ENCODE measurements around the gene PDSS2. TPM values are rescaled to one million over a fixed set of nuclear protein-coding genes. Genes with fewer than 3 reads are reported as not detected.
"Not testable (repeated sequence)": the region's sequence is repeated elsewhere in the genome, so short reads cannot be mapped to it uniquely, and the experiment has no call there.

PDSS2 gene
- total RNA-seq, 6 experiments from 2014 or later = 13.3 to 16.9 (median 14.6) TPM

DNA sequence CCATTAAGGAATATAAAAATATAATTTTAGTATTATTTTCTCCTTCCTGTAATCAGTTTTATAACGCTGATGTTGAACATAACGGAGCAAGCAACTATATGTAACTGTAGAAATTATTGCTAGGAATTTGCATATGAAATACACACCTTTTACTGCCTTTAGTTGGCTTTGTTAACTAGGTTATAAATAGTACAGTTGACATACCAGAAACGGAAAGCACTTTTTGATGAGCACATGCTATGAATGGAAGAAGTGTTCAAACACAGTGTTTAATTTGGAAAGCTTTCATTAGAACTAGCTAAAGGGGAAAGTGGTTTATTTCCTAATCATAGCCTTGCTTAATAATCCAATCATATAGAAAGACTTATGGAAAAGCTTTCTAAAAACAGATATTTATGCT is 318.8 kb downstream of the PDSS2 start:
- TF ChIP-seq, protein P1, sequence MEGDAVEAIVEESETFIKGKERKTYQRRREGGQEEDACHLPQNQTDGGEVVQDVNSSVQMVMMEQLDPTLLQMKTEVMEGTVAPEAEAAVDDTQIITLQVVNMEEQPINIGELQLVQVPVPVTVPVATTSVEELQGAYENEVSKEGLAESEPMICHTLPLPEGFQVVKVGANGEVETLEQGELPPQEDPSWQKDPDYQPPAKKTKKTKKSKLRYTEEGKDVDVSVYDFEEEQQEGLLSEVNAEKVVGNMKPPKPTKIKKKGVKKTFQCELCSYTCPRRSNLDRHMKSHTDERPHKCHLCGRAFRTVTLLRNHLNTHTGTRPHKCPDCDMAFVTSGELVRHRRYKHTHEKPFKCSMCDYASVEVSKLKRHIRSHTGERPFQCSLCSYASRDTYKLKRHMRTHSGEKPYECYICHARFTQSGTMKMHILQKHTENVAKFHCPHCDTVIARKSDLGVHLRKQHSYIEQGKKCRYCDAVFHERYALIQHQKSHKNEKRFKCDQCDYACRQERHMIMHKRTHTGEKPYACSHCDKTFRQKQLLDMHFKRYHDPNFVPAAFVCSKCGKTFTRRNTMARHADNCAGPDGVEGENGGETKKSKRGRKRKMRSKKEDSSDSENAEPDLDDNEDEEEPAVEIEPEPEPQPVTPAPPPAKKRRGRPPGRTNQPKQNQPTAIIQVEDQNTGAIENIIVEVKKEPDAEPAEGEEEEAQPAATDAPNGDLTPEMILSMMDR (IDR thresholded peaks at IDR 0.05) = no peak
- Mint-ChIP-seq H3K27ac (no peak overlapping the region), H3K4me1 (ENCODE audit: low read depth) (no peaks in the 10 kb centered on the region), H3K9me3 (no peaks in the 10 kb centered on the region), H3K4me3 (no peak overlapping the region), H3K36me3 (ENCODE audit: low read depth) (no peaks in the 10 kb centered on the region), H3K27me3 (ENCODE audit: insufficient read depth) (no peaks in the 10 kb centered on the region)
- DNase-seq = no peak

DNA sequence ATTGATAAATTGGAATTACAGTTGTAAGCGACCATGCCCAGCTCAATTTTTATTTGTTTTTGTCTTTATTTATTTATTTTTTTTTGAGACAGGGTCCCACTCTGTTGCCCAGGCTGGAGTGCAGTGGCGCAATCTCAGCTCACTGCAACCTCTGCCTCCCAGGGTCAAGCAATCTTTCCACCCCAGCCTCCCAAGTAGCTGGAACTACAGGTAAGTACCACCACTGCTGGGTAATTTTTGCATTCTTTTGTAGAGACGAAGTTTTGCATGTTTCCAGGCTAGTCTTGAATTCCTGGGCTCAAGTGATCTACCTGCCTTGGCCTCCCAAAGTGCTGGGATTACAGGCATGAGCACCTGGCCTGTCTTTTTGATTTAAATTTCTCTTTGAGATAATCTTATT is 323.0 kb downstream of the PDSS2 start:
- not testable (repeated sequence) for H3K36me3 Mint-ChIP-seq (ENCODE audit: low read depth)

GRCh38 chr6:107135048-107135680 is 324.2 kb downstream of the PDSS2 start:
- H3K36me3 Mint-ChIP-seq (ENCODE audit: low read depth); H3K27ac Mint-ChIP-seq; H3K9me3 Mint-ChIP-seq; H3K4me1 Mint-ChIP-seq (ENCODE audit: low read depth); DNase-seq; H3K27me3 Mint-ChIP-seq (ENCODE audit: insufficient read depth); H3K4me3 Mint-ChIP-seq: not testable (repeated sequence)

More for the DNA sequence above, 323.0 kb downstream of the PDSS2 start:
- H3K4me3 Mint-ChIP-seq; H3K27ac Mint-ChIP-seq; H3K4me1 Mint-ChIP-seq (ENCODE audit: low read depth); H3K9me3 Mint-ChIP-seq; DNase-seq; H3K27me3 Mint-ChIP-seq (ENCODE audit: insufficient read depth): not testable (repeated sequence)

DNA sequence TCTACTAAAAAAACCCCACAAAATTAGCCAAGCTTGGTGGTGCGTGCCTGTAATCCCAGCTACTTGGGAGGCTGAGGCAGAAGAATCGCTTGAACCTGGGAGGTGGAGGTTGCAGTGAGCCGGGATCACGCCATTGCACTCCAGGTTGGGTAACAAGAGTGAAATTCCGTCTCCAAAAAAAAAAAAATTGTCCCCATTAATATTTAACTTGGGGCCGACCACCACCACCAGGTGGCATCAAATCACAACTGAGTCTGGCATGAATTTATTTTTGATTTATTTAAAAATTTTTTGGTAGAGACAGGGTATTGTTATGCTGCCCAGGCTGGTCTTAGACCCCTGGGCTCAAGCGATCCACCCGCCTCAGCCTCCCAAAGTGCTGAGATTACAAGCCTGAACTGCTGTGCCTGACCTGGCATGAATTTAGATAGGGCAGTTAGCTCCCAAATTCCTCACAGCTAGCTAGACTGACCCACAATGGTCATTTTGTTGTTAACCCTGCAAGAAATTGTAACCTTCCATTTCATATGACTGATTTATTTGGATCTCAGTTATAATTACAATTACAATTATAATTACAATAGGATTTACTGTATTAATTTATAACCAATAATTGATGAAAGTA is 326.9 kb downstream of the PDSS2 start:
- Mint-ChIP-seq H3K27me3 (ENCODE audit: insufficient read depth) (no peaks in the 10 kb centered on the region), H3K36me3 (ENCODE audit: low read depth) (no peaks in the 10 kb centered on the region), H3K4me3 (no peak overlapping the region), H3K9me3 (no peaks in the 10 kb centered on the region), H3K4me1 (ENCODE audit: low read depth) (peaks cover 21% of the 10 kb centered on the region), H3K27ac (no peak overlapping the region)
- peak; percentile 25 for DNase-seq
- TF ChIP-seq, protein P1 (IDR thresholded peaks at IDR 0.05) = peak; percentile 85

GRCh38 chr6:107129370-107129925 is 329.9 kb downstream of the PDSS2 start:
- TF ChIP-seq, protein P1 (IDR thresholded peaks at IDR 0.05) = no peak
- H3K4me1 Mint-ChIP-seq (ENCODE audit: low read depth) = peaks cover 21% of the 10 kb centered on the region
- no peak for DNase-seq
- no peaks in the 10 kb centered on the region for H3K9me3 Mint-ChIP-seq
- no peaks in the 10 kb centered on the region; the same call in 1 of the 2 replicates for H3K27me3 Mint-ChIP-seq (ENCODE audit: insufficient read depth)
- no peak overlapping the region for H3K4me3 Mint-ChIP-seq
- no peaks in the 10 kb centered on the region for H3K36me3 Mint-ChIP-seq (ENCODE audit: low read depth)
- H3K27ac Mint-ChIP-seq = no peak overlapping the region

GRCh38 chr6:107128577-107128976 is 330.8 kb downstream of the PDSS2 start:
- H3K9me3 Mint-ChIP-seq = no peaks in the 10 kb centered on the region
- no peaks in the 10 kb centered on the region; the same call in 1 of the 2 replicates for H3K27me3 Mint-ChIP-seq (ENCODE audit: insufficient read depth)
- no peaks in the 10 kb centered on the region for H3K36me3 Mint-ChIP-seq (ENCODE audit: low read depth)
- peaks cover 21% of the 10 kb centered on the region for H3K4me1 Mint-ChIP-seq (ENCODE audit: low read depth)
- TF ChIP-seq, protein P1 (IDR thresholded peaks at IDR 0.05) = no peak
- H3K27ac Mint-ChIP-seq = no peak overlapping the region
- H3K4me3 Mint-ChIP-seq = no peak overlapping the region
- no peak for DNase-seq

Measured in HFFc6 (cell line).